IPS-NIHi11 (cell line): ENCODE measurements around the gene PDE6H.

Experiments used
- DNase-seq: peaks from one replicate; pipeline ENCODE4 v3.0.0; 2012; ENCODE audit warnings: mixed read lengths, low spot score

Gene PDE6H

GRCh38 chr12:14974633-14975032 is 1.8 kb downstream of the PDE6H start:
- no peak for DNase-seq

GRCh38 chr12:14975457-14975856 is 2.6 kb downstream of the PDE6H start:
- DNase-seq = no peak

- no peak for DNase-seq
Measured at GRCh38 chr12:14976658-14977057, 3.8 kb downstream of the PDE6H start.

- DNase-seq = no peak
Measured at GRCh38 chr12:14979468-14979867, 6.6 kb downstream of the PDE6H start.

- DNase-seq = no peak
Measured at GRCh38 chr12:14981049-14981448, 8.2 kb downstream of the PDE6H start.

GRCh38 chr12:14982562-14982961 is 9.7 kb downstream of the PDE6H start:
- no peak for DNase-seq

GRCh38 chr12:14982991-14983390 is 10.1 kb downstream of the PDE6H start:
- no peak for DNase-seq

- DNase-seq = no peak
Measured at GRCh38 chr12:14984036-14984435, 11.2 kb downstream of the PDE6H start.

GRCh38 chr12:14984766-14985285 is 12.0 kb downstream of the PDE6H start:
- no peak for DNase-seq

- DNase-seq = no peak
Measured at GRCh38 chr12:14986449-14986848, 13.6 kb downstream of the PDE6H start.

- DNase-seq = no peak
Measured at GRCh38 chr12:14988035-14988434, 15.2 kb downstream of the PDE6H start.

GRCh38 chr12:14989790-14990189 is 16.9 kb downstream of the PDE6H start:
- no peak for DNase-seq

GRCh38 chr12:14991069-14991468 is 18.2 kb downstream of the PDE6H start:
- DNase-seq = no peak

- no peak for DNase-seq
Measured at GRCh38 chr12:14992673-14993072, 19.8 kb downstream of the PDE6H start.

- DNase-seq = no peak
Measured at GRCh38 chr12:14993117-14993516, 20.3 kb downstream of the PDE6H start.

- DNase-seq = no peak
Measured at GRCh38 chr12:14993537-14994266, 20.9 kb downstream of the PDE6H start.

GRCh38 chr12:14994610-14995009 is 21.8 kb downstream of the PDE6H start:
- no peak for DNase-seq

GRCh38 chr12:14995583-14996425 is 23.0 kb downstream of the PDE6H start:
- DNase-seq = peak; percentile 23

GRCh38 chr12:14997998-14998397 is 25.2 kb downstream of the PDE6H start:
- no peak for DNase-seq

- no peak for DNase-seq
Measured at GRCh38 chr12:14999021-14999694, 26.3 kb downstream of the PDE6H start.

GRCh38 chr12:14999695-15000365 is 27.0 kb downstream of the PDE6H start:
- DNase-seq = no peak

GRCh38 chr12:15000575-15000974 is 27.7 kb downstream of the PDE6H start:
- no peak for DNase-seq
